Breast epithelium (tissue), 4 donors: ENCODE measurements around the gene CTTNBP2NL. TPM values are rescaled to one million over a fixed set of nuclear protein-coding genes. Genes with fewer than 3 reads are reported as not detected.

Experiments
- DNase-seq, 2 donors: peaks; one replicate each; pipeline ENCODE4 v3.0.0-alpha.2; 2019; ENCODE audit warnings: low spot score in 2 of 2
- H3K27ac ChIP-seq, 2 donors: fragments of 200-600 bp; sonication (generic) in 1 of 2; one replicate each; pipeline ENCODE4 v1.5.1; 2016 to 2019; ENCODE audit warnings: mild to moderate bottlenecking in 1 of 2
- H3K27me3 ChIP-seq, 2 donors: fragments of 200-600 bp; sonication (generic) in 1 of 2; one replicate each; pipeline versions ENCODE4 v1.5.1 to v1.6.0; 2017 to 2019; ENCODE audit warnings: control low read depth in 1 of 2, mild to moderate bottlenecking in 1 of 2
- H3K36me3 ChIP-seq: fragments of 200-600 bp; one replicate; pipeline ENCODE4 v1.5.1; 2019
- H3K4me1 ChIP-seq, 2 donors: fragments of 200-600 bp; sonication (generic); one replicate each; pipeline ENCODE4 v1.5.1; 2016 to 2019; ENCODE audit warnings: control low read depth in 1 of 2
- H3K4me3 ChIP-seq, 3 donors: fragments of 200-600 bp; sonication (generic); 1 replicate in 2 of 3; 2 replicates in 1 of 3; pipeline ENCODE4 v1.5.1; 2016 to 2019; ENCODE audit warnings: mild to moderate bottlenecking in 3 of 3, moderate library complexity in 2 of 3
- H3K9me3 ChIP-seq, 2 donors: fragments of 200-600 bp; sonication (generic) in 1 of 2; one replicate each; pipeline ENCODE4 v1.5.1; 2016 to 2019; ENCODE audit warnings: control low read depth in 1 of 2
- POLR2A ChIP-seq: fragments of 450-650 bp; IDR thresholded peaks from one replicate; pipeline ENCODE4 v1.6.1; 2016; ENCODE audit warnings: antibody characterized with exemption, mild to moderate bottlenecking, moderate library complexity
- POLR2AphosphoS5 ChIP-seq, 3 donors: sonication (generic); formaldehyde crosslinking; IDR thresholded peaks; one replicate each; pipeline ENCODE4 v1.6.1; 2017; ENCODE audit warnings: antibody characterized with exemption in 3 of 3
- intact Hi-C: fragments of 100-400 bp; cut with DNase I; formaldehyde crosslinking; loops from one replicate; pipeline ENCODE4 v1.15.1; 2023; ENCODE audit warnings: low total_unique reads
- total RNA-seq, 3 donors: library from RNA; depleted of rRNA; stranded (reverse); fragments of >200 nt; gene quantifications; one replicate each; pipeline ENCODE4 v1.1.0, GENCODE V29; 2016
- TF ChIP-seq, protein P1 (sequence below), 3 donors: fragments of 450-650 bp; IDR thresholded peaks; one replicate each; pipeline ENCODE4 v1.5.1; 2016 to 2017; ENCODE audit warnings: antibody characterized with exemption in 3 of 3, mild to moderate bottlenecking in 3 of 3, moderate library complexity in 3 of 3

The CTTNBP2NL gene
- total RNA-seq, 3 donors from 2014 or later = 24.1 to 30.4 (median 25.9) TPM

DNA sequence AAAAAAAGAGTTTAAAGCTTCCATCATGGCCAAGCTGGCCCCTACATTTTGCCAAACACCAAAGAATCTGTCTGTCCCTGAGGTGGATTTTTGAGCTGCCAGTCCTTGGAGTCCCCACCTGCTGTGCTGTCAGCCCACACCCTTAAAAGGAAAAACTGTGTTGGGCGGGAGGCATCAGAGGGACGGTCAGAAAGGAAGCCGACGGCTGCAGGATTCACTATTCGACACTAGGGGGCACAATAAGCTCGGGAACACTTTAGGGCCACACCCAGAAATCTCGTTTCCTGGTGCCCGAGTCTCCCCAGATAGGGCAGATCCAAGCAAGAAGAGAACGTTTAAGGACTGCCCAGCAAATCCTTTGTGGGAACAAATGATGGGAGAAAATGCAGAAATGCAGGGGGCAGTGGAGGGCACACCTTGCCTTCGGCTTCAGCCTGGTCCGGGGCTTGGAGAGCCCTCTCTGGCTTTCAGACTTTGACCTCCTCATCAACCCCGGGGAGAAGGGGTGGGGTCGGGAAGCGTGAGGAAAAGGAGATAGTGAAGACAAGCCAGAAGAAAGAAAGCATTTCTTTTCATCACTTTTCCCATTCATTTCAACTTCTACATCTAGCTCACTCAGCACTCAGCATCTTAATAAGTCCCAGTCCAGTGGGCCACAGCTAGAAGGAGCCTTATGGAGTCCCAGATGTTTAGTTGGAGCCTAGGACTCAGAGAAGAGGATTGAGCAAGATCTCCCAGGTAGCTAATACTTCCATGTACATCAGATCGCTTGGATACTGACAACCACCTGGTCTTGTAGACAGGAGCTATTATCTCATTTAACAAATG, 5.0 kb upstream of the CTTNBP2NL start:
- Histone ChIP-seq H3K9me3 (no peaks in the 10 kb centered on the region), H3K27me3 (no peaks in the 10 kb centered on the region), H3K4me1 (peaks cover 4 to 11% of the 10 kb centered on the region in 2 donors), H3K27ac (peak overlapping the region; percentile 78 to 91), H3K36me3 (no peaks in the 10 kb centered on the region), H3K4me3 (peak overlapping the region; percentile 33 to 64 (median 52))
- intact Hi-C loops = loop anchor here (10.0 kb wide), 1 partner anchor 74 kb away; no protein-coding TSS in a partner anchor
- peak; percentile 89 to 92 for DNase-seq
- TF ChIP-seq, protein P1, sequence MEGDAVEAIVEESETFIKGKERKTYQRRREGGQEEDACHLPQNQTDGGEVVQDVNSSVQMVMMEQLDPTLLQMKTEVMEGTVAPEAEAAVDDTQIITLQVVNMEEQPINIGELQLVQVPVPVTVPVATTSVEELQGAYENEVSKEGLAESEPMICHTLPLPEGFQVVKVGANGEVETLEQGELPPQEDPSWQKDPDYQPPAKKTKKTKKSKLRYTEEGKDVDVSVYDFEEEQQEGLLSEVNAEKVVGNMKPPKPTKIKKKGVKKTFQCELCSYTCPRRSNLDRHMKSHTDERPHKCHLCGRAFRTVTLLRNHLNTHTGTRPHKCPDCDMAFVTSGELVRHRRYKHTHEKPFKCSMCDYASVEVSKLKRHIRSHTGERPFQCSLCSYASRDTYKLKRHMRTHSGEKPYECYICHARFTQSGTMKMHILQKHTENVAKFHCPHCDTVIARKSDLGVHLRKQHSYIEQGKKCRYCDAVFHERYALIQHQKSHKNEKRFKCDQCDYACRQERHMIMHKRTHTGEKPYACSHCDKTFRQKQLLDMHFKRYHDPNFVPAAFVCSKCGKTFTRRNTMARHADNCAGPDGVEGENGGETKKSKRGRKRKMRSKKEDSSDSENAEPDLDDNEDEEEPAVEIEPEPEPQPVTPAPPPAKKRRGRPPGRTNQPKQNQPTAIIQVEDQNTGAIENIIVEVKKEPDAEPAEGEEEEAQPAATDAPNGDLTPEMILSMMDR (IDR thresholded peaks at IDR 0.05) = peak; percentile 93 to 98 (median 94)
- TF ChIP-seq POLR2A (no peak), POLR2AphosphoS5 (IDR thresholded peaks at IDR 0.05) (peak; percentile 55 to 65 (median 61))

DNA sequence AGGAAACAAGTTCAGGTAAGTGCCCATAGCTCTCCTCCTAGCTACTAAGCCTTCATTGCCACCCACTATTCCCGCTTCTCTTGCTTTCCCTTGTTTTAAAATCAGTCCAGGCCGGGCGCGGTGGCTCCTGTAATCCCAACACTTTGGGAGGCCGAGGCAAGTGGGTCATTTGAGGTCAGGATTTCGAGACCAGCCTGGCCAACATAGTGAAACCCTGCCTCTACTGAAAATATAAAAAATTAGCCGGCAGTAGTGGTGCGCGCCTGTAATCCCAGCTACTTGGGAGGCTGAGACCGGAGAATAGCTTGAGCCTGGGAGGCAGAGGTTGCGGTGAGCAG, 4.4 kb upstream of the CTTNBP2NL start:
- Histone ChIP-seq H3K9me3 (no peaks in the 10 kb centered on the region), H3K4me3 (peak overlapping the region in 2 of 3 donors; percentile 52 to 64), H3K36me3 (no peaks in the 10 kb centered on the region), H3K27me3 (no peaks in the 10 kb centered on the region), H3K27ac (peak overlapping the region; percentile 78 to 91), H3K4me1 (peaks cover 4 to 11% of the 10 kb centered on the region in 2 donors)
- TF ChIP-seq, protein P1 (IDR thresholded peaks at IDR 0.05) = no peak
- TF ChIP-seq POLR2A (no peak), POLR2AphosphoS5 (IDR thresholded peaks at IDR 0.05) (no peak)
- DNase-seq = no peak
- intact Hi-C loops = loop anchor here (10.0 kb wide), 1 partner anchor 73 kb away; no protein-coding TSS in a partner anchor

- DNase-seq = no peak
- no peaks in the 10 kb centered on the region for H3K9me3 ChIP-seq
- TF ChIP-seq, protein P1 (IDR thresholded peaks at IDR 0.05) = no peak
- peak in 1 of 3 donors; percentile 8 for TF ChIP-seq POLR2AphosphoS5 (IDR thresholded peaks at IDR 0.05)
- no peaks in the 10 kb centered on the region for H3K27me3 ChIP-seq
- intact Hi-C loops = loop anchor here (10.0 kb wide), 1 partner anchor 71 kb away; no protein-coding TSS in a partner anchor
- peak overlapping the region in 2 of 3 donors; percentile 17 to 49 for H3K4me3 ChIP-seq
- H3K36me3 ChIP-seq = no peaks in the 10 kb centered on the region
- H3K27ac ChIP-seq = peak overlapping the region; percentile 96 to 98
- peaks cover 4 to 24% of the 10 kb centered on the region in 2 donors for H3K4me1 ChIP-seq
These were observed 2.4 kb upstream of the CTTNBP2NL start for GRCh38 chr1:112393631-112393974.

DNA sequence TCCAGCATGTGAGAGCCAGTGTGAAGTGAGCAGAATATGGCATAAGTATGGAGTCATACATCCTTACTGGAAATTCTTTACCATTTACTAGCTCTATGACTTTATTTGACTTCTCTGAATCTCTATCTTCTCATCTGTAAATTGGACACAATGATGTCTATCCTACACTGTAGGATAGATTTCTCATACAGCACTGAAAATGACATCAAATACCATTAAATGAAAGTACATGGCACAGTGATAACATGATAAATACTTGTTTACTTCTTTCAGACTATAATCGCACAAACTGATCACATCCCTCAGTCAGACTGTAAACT, 1.3 kb upstream of the CTTNBP2NL start:
- Histone ChIP-seq H3K9me3 (no peaks in the 10 kb centered on the region), H3K27me3 (no peaks in the 10 kb centered on the region), H3K27ac (peak overlapping the region; percentile 96 to 98), H3K4me1 (peaks cover 4 to 24% of the 10 kb centered on the region in 2 donors), H3K36me3 (no peaks in the 10 kb centered on the region), H3K4me3 (peak overlapping the region; percentile 17 to 30 (median 29))
- DNase-seq = no peak
- TF ChIP-seq POLR2A (no peak), POLR2AphosphoS5 (IDR thresholded peaks at IDR 0.05) (no peak)
- TF ChIP-seq, protein P1 (IDR thresholded peaks at IDR 0.05) = no peak
- intact Hi-C loops = loop anchor here (10.0 kb wide), 1 partner anchor 70 kb away; no protein-coding TSS in a partner anchor

- TF ChIP-seq POLR2AphosphoS5 (IDR thresholded peaks at IDR 0.05) (no peak), POLR2A (no peak)
- TF ChIP-seq, protein P1 (IDR thresholded peaks at IDR 0.05) = no peak
- Histone ChIP-seq H3K9me3 (no peaks in the 10 kb centered on the region), H3K4me3 (peak overlapping the region; percentile 81 to 97 (median 97)), H3K4me1 (peaks cover 4 to 24% of the 10 kb centered on the region in 2 donors), H3K36me3 (no peaks in the 10 kb centered on the region), H3K27ac (peak overlapping the region; percentile 96 to 98), H3K27me3 (no peaks in the 10 kb centered on the region)
- intact Hi-C loops = loop anchor here (10.0 kb wide), 1 partner anchor 69 kb away; no protein-coding TSS in a partner anchor
- DNase-seq = no peak
These were observed 676 bp upstream of the CTTNBP2NL start for GRCh38 chr1:112395256-112395820.
